NCI-H2227 treated with DMSO at 0.1 percent for 48 hours (cell line): Measurements from ENCODE around the gene UNC119B.

Experiments
- DNase-seq: peaks from one replicate; lab custom pipeline; 2025; lab: John Stamatoyannopoulos, UW

UNC119B gene

GRCh38 chr12:120739821-120740613 is 29.8 kb downstream of the UNC119B start:
- DNase-seq: no peak

- no peak for DNase-seq
These were observed 30.6 kb downstream of the UNC119B start for GRCh38 chr12:120740871-120741270.

GRCh38 chr12:120741476-120742421 is 31.5 kb downstream of the UNC119B start:
- no peak for DNase-seq

- DNase-seq: no peak
These were observed 34.8 kb downstream of the UNC119B start for GRCh38 chr12:120744922-120745493.

- no peak for DNase-seq
These were observed 38.0 kb downstream of the UNC119B start for GRCh38 chr12:120748242-120748641.

- no peak for DNase-seq
These were observed 39.0 kb downstream of the UNC119B start for GRCh38 chr12:120749256-120749655.

- no peak for DNase-seq
These were observed 40.5 kb downstream of the UNC119B start for GRCh38 chr12:120750806-120751205.

GRCh38 chr12:120751389-120751788 is 41.1 kb downstream of the UNC119B start:
- DNase-seq: no peak

- DNase-seq: no peak
These were observed 44.5 kb downstream of the UNC119B start for GRCh38 chr12:120754792-120755191.

- DNase-seq: no peak
These were observed 45.0 kb downstream of the UNC119B start for GRCh38 chr12:120755269-120755668.

- DNase-seq: no peak
These were observed 47.0 kb downstream of the UNC119B start for GRCh38 chr12:120757226-120757742.

GRCh38 chr12:120757949-120758348 is 47.7 kb downstream of the UNC119B start:
- DNase-seq: no peak

GRCh38 chr12:120758798-120759590 is 48.7 kb downstream of the UNC119B start:
- DNase-seq: no peak

GRCh38 chr12:120759591-120760348 is 49.5 kb downstream of the UNC119B start:
- DNase-seq: no peak

GRCh38 chr12:120760349-120761254 is 50.3 kb downstream of the UNC119B start:
- no peak for DNase-seq

GRCh38 chr12:120761519-120761934 is 51.3 kb downstream of the UNC119B start:
- no peak for DNase-seq

GRCh38 chr12:120762086-120762485 is 51.8 kb downstream of the UNC119B start:
- no peak for DNase-seq

- DNase-seq: no peak
These were observed 53.0 kb downstream of the UNC119B start for GRCh38 chr12:120763250-120763649.

GRCh38 chr12:120764816-120765215 is 54.6 kb downstream of the UNC119B start:
- no peak for DNase-seq

GRCh38 chr12:120766566-120766965 is 56.3 kb downstream of the UNC119B start:
- no peak for DNase-seq
